Measurements from ENCODE around the gene TNFRSF1B. TPM values are rescaled to one million over a fixed set of nuclear protein-coding genes. Genes with fewer than 3 reads are reported as not detected.

The TNFRSF1B gene
- polyA plus RNA-seq, 3 donors = 436 to 761 (median 450) TPM

DNA sequence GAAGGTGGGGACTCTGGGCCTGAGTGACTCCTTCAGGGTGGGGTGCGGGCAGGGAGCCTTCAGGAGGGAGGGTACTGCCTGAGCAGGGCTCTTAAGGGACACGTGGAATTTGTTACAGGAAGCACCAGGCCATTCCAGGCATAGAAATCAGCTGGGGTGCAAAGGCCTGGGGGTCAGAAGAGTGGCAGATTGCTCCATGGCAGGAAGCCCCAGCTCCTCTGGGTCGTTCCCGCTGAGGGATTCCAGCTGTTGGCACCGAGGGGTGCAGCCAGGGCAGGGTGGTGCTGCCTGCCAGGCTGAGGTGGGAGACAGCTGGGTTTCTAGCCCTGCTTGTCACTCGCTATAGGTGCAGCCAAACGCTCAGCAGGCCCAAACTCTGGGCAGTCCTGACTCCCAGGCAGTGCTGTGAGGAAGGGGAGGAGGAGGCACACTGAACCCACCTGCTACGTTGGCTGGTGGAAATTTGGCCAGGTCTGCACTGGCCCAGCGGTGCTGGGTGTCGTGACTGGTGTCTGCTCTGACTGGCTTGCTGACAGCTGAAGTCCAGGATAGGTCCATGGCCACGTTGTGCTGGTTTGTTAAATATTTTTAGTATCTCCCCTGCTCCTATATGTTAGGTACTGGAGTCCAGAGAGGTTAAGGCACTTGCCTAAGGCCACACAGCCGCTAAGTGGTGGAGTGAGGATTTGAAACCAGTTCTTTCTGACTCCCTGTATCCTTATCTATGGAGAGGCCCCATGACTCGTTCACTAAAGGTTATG is 19.3 kb downstream of the TNFRSF1B start:
- Mint-ChIP-seq H3K27ac (peak overlapping the region; percentile 98 to 100 (median 99)), H3K9me3 (peaks cover 0 to 2% (median 0%) of the 10 kb centered on the region in 7 donors), H3K36me3 (peaks cover 78 to 85% of the 10 kb centered on the region in 2 donors), H3K27me3 (ENCODE audit: low read depth in 3 of 3) (peaks cover 0 to 2% (median 0%) of the 10 kb centered on the region in 3 donors), H3K4me1 (peaks cover 88% of the 10 kb centered on the region), H3K4me3 (peak overlapping the region; percentile 83 to 94)
- 51% methylated on average over 11 of the region's 13 CpGs for WGBS (ENCODE audit: insufficient coverage)
- DNase-seq = no peak
- intact Hi-C loops (cut with micrococcal nuclease) = loop anchor here in 1 of 2 donors (2.0 kb wide), 2 partner anchors 19 to 53 kb away; partner anchors contain the start of gene TNFRSF1B
- Histone ChIP-seq H3K9me3 (replicated peaks in 1 of 2; ENCODE audit: control insufficient read depth in 1 of 2, insufficient read depth in 1 of 2, low read length in 2 of 2) (no peaks in the 10 kb centered on the region), H3K9ac (ENCODE audit: insufficient read depth, low read length, poor library complexity, severe bottlenecking) (peak overlapping the region; percentile 85), H3K4me1 (ENCODE audit: control insufficient read depth in 1 of 2, insufficient read depth in 2 of 2, low read length in 2 of 2) (peaks cover 72 to 99% of the 10 kb centered on the region in 2 donors), H4K20me1 (ENCODE audit: insufficient read depth, low read length) (peaks cover 68% of the 10 kb centered on the region), H3K4me3 (replicated peaks in 1 of 3; ENCODE audit: low read depth in 2 of 3, low read length in 3 of 3) (peak overlapping the region in 2 of 3 experiments; percentile 46 to 79), H2AFZ (ENCODE audit: insufficient read depth, low read depth, low read length, poor library complexity, severe bottlenecking) (no peak overlapping the region), H3K27me3 (ENCODE audit: control insufficient read depth in 2 of 2, insufficient read depth in 2 of 2, low read length in 2 of 2) (no peaks in the 10 kb centered on the region), H3K27ac (ENCODE audit: low read depth in 1 of 2, low read length in 2 of 2) (peak overlapping the region; percentile 96 to 100), H3K4me2 (replicated peaks; ENCODE audit: extremely low read depth, low read length, poor library complexity, severe bottlenecking) (peak overlapping the region; percentile 86), H3K79me2 (ENCODE audit: insufficient read depth, low read length) (peaks cover 94% of the 10 kb centered on the region), H3K36me3 (replicated peaks in 1 of 2; ENCODE audit: control insufficient read depth in 1 of 2, insufficient read depth in 2 of 2, low read length in 2 of 2) (peaks cover 63 to 80% of the 10 kb centered on the region in 2 donors)
- TF ChIP-seq, protein P1, sequence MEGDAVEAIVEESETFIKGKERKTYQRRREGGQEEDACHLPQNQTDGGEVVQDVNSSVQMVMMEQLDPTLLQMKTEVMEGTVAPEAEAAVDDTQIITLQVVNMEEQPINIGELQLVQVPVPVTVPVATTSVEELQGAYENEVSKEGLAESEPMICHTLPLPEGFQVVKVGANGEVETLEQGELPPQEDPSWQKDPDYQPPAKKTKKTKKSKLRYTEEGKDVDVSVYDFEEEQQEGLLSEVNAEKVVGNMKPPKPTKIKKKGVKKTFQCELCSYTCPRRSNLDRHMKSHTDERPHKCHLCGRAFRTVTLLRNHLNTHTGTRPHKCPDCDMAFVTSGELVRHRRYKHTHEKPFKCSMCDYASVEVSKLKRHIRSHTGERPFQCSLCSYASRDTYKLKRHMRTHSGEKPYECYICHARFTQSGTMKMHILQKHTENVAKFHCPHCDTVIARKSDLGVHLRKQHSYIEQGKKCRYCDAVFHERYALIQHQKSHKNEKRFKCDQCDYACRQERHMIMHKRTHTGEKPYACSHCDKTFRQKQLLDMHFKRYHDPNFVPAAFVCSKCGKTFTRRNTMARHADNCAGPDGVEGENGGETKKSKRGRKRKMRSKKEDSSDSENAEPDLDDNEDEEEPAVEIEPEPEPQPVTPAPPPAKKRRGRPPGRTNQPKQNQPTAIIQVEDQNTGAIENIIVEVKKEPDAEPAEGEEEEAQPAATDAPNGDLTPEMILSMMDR (IDR thresholded peaks at IDR 0.05) = no peak

DNA sequence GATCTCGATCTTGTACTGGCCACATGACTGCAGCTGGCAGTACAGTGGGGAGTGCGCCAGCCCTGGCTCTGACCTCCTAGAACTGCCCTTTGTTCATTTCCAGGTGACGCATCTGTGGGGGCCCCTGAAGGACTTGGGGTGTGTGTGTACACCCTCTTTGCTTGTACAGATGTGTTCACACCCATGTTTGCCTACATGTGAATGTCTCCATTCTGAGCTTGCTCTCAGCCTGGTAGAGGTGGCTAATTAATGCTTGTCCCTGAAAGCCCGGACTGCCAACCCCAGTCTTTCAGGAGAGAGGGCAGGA is 19.8 kb downstream of the TNFRSF1B start:
- WGBS (ENCODE audit: insufficient coverage) = 80% methylated on average over 4 of the region's 4 CpGs
- H3K4me3 Mint-ChIP-seq = peak overlapping the region; percentile 9 to 94
- TF ChIP-seq, protein P1 (IDR thresholded peaks at IDR 0.05) = no peak
- peaks cover 85% of the 10 kb centered on the region for H3K4me1 Mint-ChIP-seq
- intact Hi-C loops (cut with micrococcal nuclease) = no loop called here
- Histone ChIP-seq H3K4me1 (ENCODE audit: control insufficient read depth in 1 of 2, insufficient read depth in 2 of 2, low read length in 2 of 2) (peaks cover 68 to 99% of the 10 kb centered on the region in 2 donors), H4K20me1 (ENCODE audit: insufficient read depth, low read length) (peaks cover 74% of the 10 kb centered on the region), H3K9me3 (replicated peaks in 1 of 2; ENCODE audit: control insufficient read depth in 1 of 2, insufficient read depth in 1 of 2, low read length in 2 of 2) (no peaks in the 10 kb centered on the region), H3K9ac (ENCODE audit: insufficient read depth, low read length, poor library complexity, severe bottlenecking) (no peak overlapping the region), H3K79me2 (ENCODE audit: insufficient read depth, low read length) (peaks cover 94% of the 10 kb centered on the region), H2AFZ (ENCODE audit: insufficient read depth, low read depth, low read length, poor library complexity, severe bottlenecking) (no peak overlapping the region), H3K36me3 (replicated peaks in 1 of 2; ENCODE audit: control insufficient read depth in 1 of 2, insufficient read depth in 2 of 2, low read length in 2 of 2) (peaks cover 63 to 80% of the 10 kb centered on the region in 2 donors), H3K4me2 (replicated peaks; ENCODE audit: extremely low read depth, low read length, poor library complexity, severe bottlenecking) (peak overlapping the region; percentile 86), H3K4me3 (replicated peaks in 1 of 3; ENCODE audit: low read depth in 2 of 3, low read length in 3 of 3) (peak overlapping the region in 1 of 3 experiments; percentile 79), H3K27ac (ENCODE audit: low read depth in 1 of 2, low read length in 2 of 2) (peak overlapping the region in 1 of 2 donors; percentile 100), H3K27me3 (ENCODE audit: control insufficient read depth in 2 of 2, insufficient read depth in 2 of 2, low read length in 2 of 2) (no peaks in the 10 kb centered on the region)
- H3K27ac Mint-ChIP-seq = peak overlapping the region in 6 of 7 donors; percentile 35 to 100 (median 87)
- H3K27me3 Mint-ChIP-seq (ENCODE audit: low read depth in 3 of 3) = peaks cover 0 to 2% (median 0%) of the 10 kb centered on the region in 3 donors
- peaks cover 0 to 2% (median 0%) of the 10 kb centered on the region in 7 donors for H3K9me3 Mint-ChIP-seq
- H3K36me3 Mint-ChIP-seq = peaks cover 78 to 85% of the 10 kb centered on the region in 2 donors
- DNase-seq = no peak
